ENCODE data around the gene SLC44A3.

DNA sequence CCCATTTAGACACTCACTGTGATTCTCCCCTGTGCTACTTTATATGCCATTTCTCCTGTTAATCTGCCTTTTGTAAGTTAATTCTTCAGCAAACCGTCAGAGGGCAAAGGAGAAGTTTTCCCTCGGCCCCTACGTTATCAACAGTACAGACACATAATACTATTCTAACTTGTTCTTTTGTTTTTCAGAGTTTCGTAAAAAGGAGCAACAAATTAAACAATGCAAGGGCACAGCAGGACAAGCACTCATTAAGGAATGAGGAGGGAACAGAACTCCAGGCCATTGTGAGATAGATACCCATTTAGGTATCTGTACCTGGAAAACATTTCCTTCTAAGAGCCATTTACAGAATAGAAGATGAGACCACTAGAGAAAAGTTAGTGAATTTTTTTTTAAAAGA lies 74.5 kb downstream of the SLC44A3 start:
- TF ChIP-seq, protein P1, sequence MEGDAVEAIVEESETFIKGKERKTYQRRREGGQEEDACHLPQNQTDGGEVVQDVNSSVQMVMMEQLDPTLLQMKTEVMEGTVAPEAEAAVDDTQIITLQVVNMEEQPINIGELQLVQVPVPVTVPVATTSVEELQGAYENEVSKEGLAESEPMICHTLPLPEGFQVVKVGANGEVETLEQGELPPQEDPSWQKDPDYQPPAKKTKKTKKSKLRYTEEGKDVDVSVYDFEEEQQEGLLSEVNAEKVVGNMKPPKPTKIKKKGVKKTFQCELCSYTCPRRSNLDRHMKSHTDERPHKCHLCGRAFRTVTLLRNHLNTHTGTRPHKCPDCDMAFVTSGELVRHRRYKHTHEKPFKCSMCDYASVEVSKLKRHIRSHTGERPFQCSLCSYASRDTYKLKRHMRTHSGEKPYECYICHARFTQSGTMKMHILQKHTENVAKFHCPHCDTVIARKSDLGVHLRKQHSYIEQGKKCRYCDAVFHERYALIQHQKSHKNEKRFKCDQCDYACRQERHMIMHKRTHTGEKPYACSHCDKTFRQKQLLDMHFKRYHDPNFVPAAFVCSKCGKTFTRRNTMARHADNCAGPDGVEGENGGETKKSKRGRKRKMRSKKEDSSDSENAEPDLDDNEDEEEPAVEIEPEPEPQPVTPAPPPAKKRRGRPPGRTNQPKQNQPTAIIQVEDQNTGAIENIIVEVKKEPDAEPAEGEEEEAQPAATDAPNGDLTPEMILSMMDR (conservative IDR thresholded peaks at IDR 0.05; ENCODE audit: low read depth in 2 of 2): no peak
- TF ChIP-seq POLR2AphosphoS5 (IDR thresholded peaks at IDR 0.05; ENCODE audit: low read depth) (no peak), EZH2 (IDR thresholded peaks at IDR 0.05; ENCODE audit: low read depth, unreplicated experiment) (no peak), CREB1 (CRISPR knock-in tag; IDR thresholded peaks at IDR 0.05; ENCODE audit: low read depth) (no peak), EZH2phosphoT487 (IDR thresholded peaks at IDR 0.05; ENCODE audit: unreplicated experiment) (no peak), ZNF114 (CRISPR knock-in tag; IDR thresholded peaks at IDR 0.05) (no peak), JUNB (IDR thresholded peaks at IDR 0.05; ENCODE audit: unreplicated experiment) (no peak), ETS1 (IDR thresholded peaks at IDR 0.05) (no peak), ZNF331 (CRISPR knock-in tag; IDR thresholded peaks at IDR 0.05; ENCODE audit: low read depth) (no peak), NANOG (IDR thresholded peaks at IDR 0.05; ENCODE audit: borderline replicate concordance) (no peak; the same call in 1 of the 2 replicates)
- TF ChIP-seq, protein P2, sequence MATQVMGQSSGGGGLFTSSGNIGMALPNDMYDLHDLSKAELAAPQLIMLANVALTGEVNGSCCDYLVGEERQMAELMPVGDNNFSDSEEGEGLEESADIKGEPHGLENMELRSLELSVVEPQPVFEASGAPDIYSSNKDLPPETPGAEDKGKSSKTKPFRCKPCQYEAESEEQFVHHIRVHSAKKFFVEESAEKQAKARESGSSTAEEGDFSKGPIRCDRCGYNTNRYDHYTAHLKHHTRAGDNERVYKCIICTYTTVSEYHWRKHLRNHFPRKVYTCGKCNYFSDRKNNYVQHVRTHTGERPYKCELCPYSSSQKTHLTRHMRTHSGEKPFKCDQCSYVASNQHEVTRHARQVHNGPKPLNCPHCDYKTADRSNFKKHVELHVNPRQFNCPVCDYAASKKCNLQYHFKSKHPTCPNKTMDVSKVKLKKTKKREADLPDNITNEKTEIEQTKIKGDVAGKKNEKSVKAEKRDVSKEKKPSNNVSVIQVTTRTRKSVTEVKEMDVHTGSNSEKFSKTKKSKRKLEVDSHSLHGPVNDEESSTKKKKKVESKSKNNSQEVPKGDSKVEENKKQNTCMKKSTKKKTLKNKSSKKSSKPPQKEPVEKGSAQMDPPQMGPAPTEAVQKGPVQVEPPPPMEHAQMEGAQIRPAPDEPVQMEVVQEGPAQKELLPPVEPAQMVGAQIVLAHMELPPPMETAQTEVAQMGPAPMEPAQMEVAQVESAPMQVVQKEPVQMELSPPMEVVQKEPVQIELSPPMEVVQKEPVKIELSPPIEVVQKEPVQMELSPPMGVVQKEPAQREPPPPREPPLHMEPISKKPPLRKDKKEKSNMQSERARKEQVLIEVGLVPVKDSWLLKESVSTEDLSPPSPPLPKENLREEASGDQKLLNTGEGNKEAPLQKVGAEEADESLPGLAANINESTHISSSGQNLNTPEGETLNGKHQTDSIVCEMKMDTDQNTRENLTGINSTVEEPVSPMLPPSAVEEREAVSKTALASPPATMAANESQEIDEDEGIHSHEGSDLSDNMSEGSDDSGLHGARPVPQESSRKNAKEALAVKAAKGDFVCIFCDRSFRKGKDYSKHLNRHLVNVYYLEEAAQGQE (IDR thresholded peaks at IDR 0.05; ENCODE audit: unreplicated experiment): no peak

Data from GM23338 (cell line).